HEK293T (cell line): ENCODE results near the gene GPR18.

Experiments
- CTCF ChIA-PET: fragments of 350-600 bp; formaldehyde crosslinking; extraction: SDS; loops from one replicate; lab custom pipeline; 2021; ENCODE audit warnings: antibody characterized with exemption, inconsistent platforms; lab: Yijun Ruan, JAX
- POLR2A ChIA-PET: fragments of 350-600 bp; formaldehyde crosslinking; extraction: SDS; loops from one replicate; lab custom pipeline; 2020; ENCODE audit warnings: antibody characterized with exemption, inconsistent platforms; lab: Yijun Ruan, JAX
- DNase-seq: peaks from one replicate; pipeline ENCODE4 v3.0.0; 2012; ENCODE audit warnings: mixed read lengths; ENCODE audit errors: extremely low spot score
- ARNT ChIP-seq: fragments of 450-650 bp; IDR thresholded peaks from 2 replicates; pipeline ENCODE4 v1.6.1; 2017; ENCODE audit warnings: mild to moderate bottlenecking
- BHLHE40 ChIP-seq: fragments of 450-650 bp; IDR thresholded peaks from 2 replicates; pipeline ENCODE4 v1.6.1; 2016; ENCODE audit warnings: mild to moderate bottlenecking, moderate library complexity, borderline replicate concordance
- CTBP1 ChIP-seq: fragments of 450-650 bp; IDR thresholded peaks from 2 replicates; pipeline ENCODE4 v1.6.1; 2016; ENCODE audit warnings: borderline replicate concordance
- ELF4 ChIP-seq: fragments of 450-650 bp; IDR thresholded peaks from 2 replicates; pipeline ENCODE4 v1.6.1; 2017; ENCODE audit warnings: antibody characterized with exemption
- FOXA1 ChIP-seq: fragments of 450-650 bp; IDR thresholded peaks from 2 replicates; pipeline ENCODE4 v1.6.1; 2016; ENCODE audit warnings: mild to moderate bottlenecking
- FOXK2 ChIP-seq: fragments of 450-650 bp; IDR thresholded peaks from 2 replicates; pipeline ENCODE4 v1.6.1; 2016; ENCODE audit warnings: mild to moderate bottlenecking
- FOXM1 ChIP-seq: fragments of 450-650 bp; IDR thresholded peaks from 2 replicates; pipeline ENCODE4 v1.6.1; 2017; ENCODE audit warnings: mild to moderate bottlenecking, borderline replicate concordance
- HDGF ChIP-seq: fragments of 450-650 bp; IDR thresholded peaks from 2 replicates; pipeline ENCODE4 v1.6.1; 2017; ENCODE audit warnings: antibody characterized with exemption, borderline replicate concordance
- L3MBTL2 ChIP-seq: fragments of 450-650 bp; conservative IDR thresholded peaks from 2 replicates; pipeline ENCODE4 v1.6.1; 2016; ENCODE audit warnings: mild to moderate bottlenecking
- LEF1 ChIP-seq: fragments of 450-650 bp; IDR thresholded peaks from 2 replicates; pipeline ENCODE4 v1.6.1; 2017; ENCODE audit warnings: mild to moderate bottlenecking, borderline replicate concordance
- NFRKB ChIP-seq: fragments of 450-650 bp; IDR thresholded peaks from 2 replicates; pipeline ENCODE4 v1.6.1; 2016; ENCODE audit warnings: mild to moderate bottlenecking, moderate library complexity
- PKNOX1 ChIP-seq: fragments of 450-650 bp; IDR thresholded peaks from 2 replicates; pipeline ENCODE4 v1.6.1; 2016
- SP1 ChIP-seq: fragments of 450-650 bp; IDR thresholded peaks from 2 replicates; pipeline ENCODE4 v1.6.1; 2017
- SUZ12 ChIP-seq: fragments of 450-650 bp; IDR thresholded peaks from 2 replicates; pipeline ENCODE4 v1.6.1; 2016; ENCODE audit warnings: mild to moderate bottlenecking
- TARDBP ChIP-seq: fragments of 450-650 bp; IDR thresholded peaks from 2 replicates; pipeline ENCODE4 v1.6.1; 2016
- ZNF384 ChIP-seq: fragments of 450-650 bp; IDR thresholded peaks from 2 replicates; pipeline ENCODE4 v1.6.1; 2016

GPR18 gene

GRCh38 chr13:99304541-99304940 is 46.4 kb upstream of the GPR18 start:
- TF ChIP-seq NFRKB = no peak
- ChIA-PET POLR2A (no interaction called here), CTCF (interaction anchor here (0.6 kb wide), 1 partner anchor 15 kb away, joined by 3 read pairs; no protein-coding TSS in a partner anchor)
- DNase-seq = no peak

DNA sequence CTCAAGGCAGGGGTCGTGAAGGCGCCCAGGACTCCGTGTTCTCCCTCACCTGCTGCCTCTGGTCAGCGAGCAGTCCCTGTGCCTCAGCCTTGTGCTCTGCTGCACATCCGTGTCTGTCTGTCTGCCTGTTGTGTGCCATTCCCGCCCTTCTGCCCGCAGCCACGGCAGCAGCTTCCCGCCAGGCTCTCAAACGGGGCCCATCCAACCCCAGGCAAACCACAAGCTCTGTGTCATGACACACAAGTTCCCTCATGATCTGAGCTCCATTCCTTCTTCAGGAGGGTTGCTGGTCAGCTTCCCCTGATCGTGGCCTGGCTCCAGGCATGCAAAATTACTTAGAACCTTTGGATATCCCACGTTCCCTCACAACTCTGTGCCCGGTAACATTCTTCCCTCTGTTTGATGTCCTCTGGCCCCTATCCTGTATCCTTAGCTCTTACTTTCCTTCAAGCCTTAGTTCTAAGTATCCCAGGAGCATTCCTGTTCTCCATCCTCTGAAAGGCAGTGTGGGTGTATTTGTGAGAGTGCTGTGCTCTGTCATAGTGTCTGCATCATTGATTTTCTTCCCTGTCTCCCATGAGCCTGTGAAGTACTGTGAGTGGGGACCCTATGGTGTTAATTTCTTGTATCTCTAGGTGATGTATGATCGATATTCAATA is 45.8 kb upstream of the GPR18 start:
- POLR2A ChIA-PET = no interaction called here
- no peak for TF ChIP-seq ARNT
- no peak for TF ChIP-seq FOXA1
- TF ChIP-seq ELF4 = no peak
- no peak for TF ChIP-seq PKNOX1
- no peak for TF ChIP-seq SUZ12
- TF ChIP-seq NFRKB = no peak
- no peak for TF ChIP-seq FOXM1
- TF ChIP-seq HDGF = no peak
- TF ChIP-seq CTBP1 = no peak
- no peak for TF ChIP-seq BHLHE40
- TF ChIP-seq LEF1 = no peak
- TF ChIP-seq L3MBTL2 = no peak
- TF ChIP-seq ZNF384 = no peak
- TF ChIP-seq TARDBP = no peak
- no peak for TF ChIP-seq FOXK2
- TF ChIP-seq SP1 = no peak
- CTCF ChIA-PET = interaction anchor here (0.6 kb wide), 1 partner anchor 16 kb away, joined by 3 read pairs; no protein-coding TSS in a partner anchor
- DNase-seq = no peak

DNA sequence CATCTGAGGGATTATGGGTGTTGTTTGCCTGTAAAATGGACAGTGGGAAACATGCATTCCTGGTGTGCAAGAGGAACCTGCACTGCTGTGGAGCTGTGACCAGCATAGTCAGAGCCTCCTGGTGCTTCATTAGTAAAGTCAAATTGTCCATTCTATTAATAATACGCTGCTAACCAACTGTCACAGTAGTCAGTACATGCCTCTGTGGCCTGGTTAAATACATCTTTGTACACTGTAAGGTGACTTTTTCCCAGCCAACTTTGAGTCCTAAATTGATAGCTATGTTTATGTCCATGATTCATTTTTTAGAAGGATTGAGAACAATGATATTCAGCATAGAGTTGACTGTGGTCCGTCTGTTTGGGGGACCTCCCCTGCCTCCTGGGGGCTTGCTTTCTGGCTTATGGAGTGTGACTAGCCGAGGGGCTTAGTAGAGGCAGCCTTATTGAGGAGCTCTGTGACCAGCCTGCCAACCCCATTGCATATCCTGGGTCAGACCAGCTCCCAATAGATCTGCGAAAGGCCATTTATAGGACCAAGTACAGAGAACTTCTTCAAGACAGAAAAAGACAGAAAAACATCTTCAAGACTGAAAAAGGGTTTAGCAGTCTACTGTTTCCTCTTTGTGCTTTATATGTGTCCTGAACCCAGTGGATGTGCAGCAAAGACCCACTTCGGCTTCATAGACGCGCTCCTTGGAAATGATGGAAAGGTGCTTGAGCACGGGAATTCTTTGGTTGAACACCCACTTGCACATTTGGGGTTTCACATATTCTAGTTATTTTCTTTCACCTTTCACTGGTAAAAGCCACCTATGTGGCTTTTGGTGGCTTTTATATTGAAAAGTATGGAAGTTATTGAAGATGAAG is 44.7 kb upstream of the GPR18 start:
- no peak for DNase-seq
- ChIA-PET POLR2A (no interaction called here), CTCF (no interaction called here)
- TF ChIP-seq LEF1 (no peak), PKNOX1 (no peak), FOXK2 (no peak), TARDBP (no peak), SP1 (no peak), L3MBTL2 (no peak), BHLHE40 (no peak), ELF4 (no peak), FOXA1 (no peak), ZNF384 (no peak), CTBP1 (no peak), FOXM1 (no peak), SUZ12 (no peak), ARNT (no peak)

- DNase-seq = no peak
- TF ChIP-seq CTBP1 = no peak
- no peak for TF ChIP-seq L3MBTL2
- TF ChIP-seq BHLHE40 = no peak
- no peak for TF ChIP-seq ARNT
- no peak for TF ChIP-seq SP1
- no peak for TF ChIP-seq ELF4
- no peak for TF ChIP-seq LEF1
- no peak for TF ChIP-seq HDGF
- POLR2A ChIA-PET = no interaction called here
- CTCF ChIA-PET = no interaction called here
These were observed 43.9 kb upstream of the GPR18 start for GRCh38 chr13:99301913-99302636.

GRCh38 chr13:99301056-99301838 is 43.1 kb upstream of the GPR18 start:
- TF ChIP-seq HDGF = no peak
- TF ChIP-seq SUZ12 = no peak
- no peak for TF ChIP-seq L3MBTL2
- no peak for TF ChIP-seq NFRKB
- no peak for TF ChIP-seq TARDBP
- no peak for TF ChIP-seq SP1
- TF ChIP-seq CTBP1 = no peak
- CTCF ChIA-PET = no interaction called here
- DNase-seq = no peak
- POLR2A ChIA-PET = no interaction called here

- ChIA-PET CTCF (no interaction called here), POLR2A (no interaction called here)
- TF ChIP-seq LEF1 = no peak
- no peak for TF ChIP-seq PKNOX1
- no peak for TF ChIP-seq ARNT
- no peak for TF ChIP-seq SP1
- TF ChIP-seq FOXM1 = no peak
- TF ChIP-seq FOXK2 = no peak
- no peak for TF ChIP-seq BHLHE40
- no peak for TF ChIP-seq NFRKB
- TF ChIP-seq CTBP1 = no peak
- no peak for TF ChIP-seq TARDBP
- no peak for TF ChIP-seq FOXA1
- TF ChIP-seq SUZ12 = no peak
- TF ChIP-seq ELF4 = no peak
- TF ChIP-seq HDGF = no peak
- TF ChIP-seq L3MBTL2 = no peak
- DNase-seq = no peak
These were observed 41.8 kb upstream of the GPR18 start for GRCh38 chr13:99299920-99300341.
